GM06990 (cell line): ENCODE results near the gene MYEOV.

ENCODE experiments used
- DNase-seq: peaks from one replicate; pipeline ENCODE4 v3.0.0-alpha.2; 2011; ENCODE audit not compliant: insufficient read length; ENCODE audit errors: extremely low read depth
- H3K27me3 ChIP-seq: replicated peaks from 2 replicates; pipeline ENCODE4 v1.6.0; 2011; ENCODE audit warnings: low read length; ENCODE audit not compliant: control insufficient read depth, insufficient read depth
- H3K36me3 ChIP-seq: 2 replicates; pipeline ENCODE4 v1.5.1; 2011; ENCODE audit warnings: low read length; ENCODE audit not compliant: control insufficient read depth, insufficient read depth
- H3K4me3 ChIP-seq: replicated peaks from 2 replicates; pipeline ENCODE4 v1.5.1; 2011; ENCODE audit warnings: low read depth, mild to moderate bottlenecking, control low read depth, low read length
- CTCF ChIP-seq: IDR thresholded peaks from 2 replicates; pipeline ENCODE4 v1.5.1; 2011; ENCODE audit warnings: low read length, control low read depth, mild to moderate bottlenecking, inconsistent platforms; ENCODE audit not compliant: insufficient read depth, poor library complexity, severe bottlenecking

MYEOV gene

GRCh38 chr11:69267395-69267805, 26.6 kb upstream of the MYEOV start:
- no peaks in the 10 kb centered on the region for H3K36me3 ChIP-seq
- TF ChIP-seq CTCF, result no peak
- H3K27me3 ChIP-seq, result no peaks in the 10 kb centered on the region
- H3K4me3 ChIP-seq, result no peak overlapping the region
- DNase-seq, result no peak

- H3K4me3 ChIP-seq, result no peak overlapping the region
- no peaks in the 10 kb centered on the region for H3K36me3 ChIP-seq
- H3K27me3 ChIP-seq, result no peaks in the 10 kb centered on the region
- no peak for DNase-seq
- no peak for TF ChIP-seq CTCF
Measured at GRCh38 chr11:69268911-69269310, 25.0 kb upstream of the MYEOV start.

- no peak overlapping the region for H3K4me3 ChIP-seq
- no peak for DNase-seq
- no peaks in the 10 kb centered on the region for H3K27me3 ChIP-seq
- no peak for TF ChIP-seq CTCF
- no peaks in the 10 kb centered on the region for H3K36me3 ChIP-seq
Measured at GRCh38 chr11:69269388-69269787, 24.6 kb upstream of the MYEOV start.

- no peak for DNase-seq
- H3K4me3 ChIP-seq, result no peak overlapping the region
- H3K36me3 ChIP-seq, result no peaks in the 10 kb centered on the region
- TF ChIP-seq CTCF, result no peak
- no peaks in the 10 kb centered on the region for H3K27me3 ChIP-seq
Measured at GRCh38 chr11:69269926-69270697, 23.8 kb upstream of the MYEOV start.

- TF ChIP-seq CTCF, result no peak
- H3K27me3 ChIP-seq, result no peaks in the 10 kb centered on the region
- no peak for DNase-seq
- H3K4me3 ChIP-seq, result no peak overlapping the region
- no peaks in the 10 kb centered on the region for H3K36me3 ChIP-seq
Measured at GRCh38 chr11:69270941-69271340, 23.0 kb upstream of the MYEOV start.
